ENCODE results near the gene MICALL1. TPM values are rescaled to one million over a fixed set of nuclear protein-coding genes. Genes with fewer than 3 reads are reported as not detected.

The MICALL1 gene
- total RNA-seq, 1 donor from 2014 or later, result 31.1 TPM

- no peak for DNase-seq (ENCODE audit: low spot score)
- Mint-ChIP-seq H3K4me1 (ENCODE audit: low read depth) (peaks cover 25% of the 10 kb centered on the region), H3K4me3 (no peak overlapping the region), H3K9me3 (no peaks in the 10 kb centered on the region), H3K27me3 (ENCODE audit: insufficient read depth) (no peaks in the 10 kb centered on the region), H3K27ac (peak overlapping the region; percentile 44), H3K36me3 (ENCODE audit: low read depth) (peaks cover 8% of the 10 kb centered on the region)
- intact Hi-C loops (cut with micrococcal nuclease), result loop anchor here (5.0 kb wide), 1 partner anchor 37 kb away; no protein-coding TSS in a partner anchor
Observed at GRCh38 chr22:37894939-37895670, 11.0 kb upstream of the MICALL1 start.

GRCh38 chr22:37896181-37896592 lies 9.9 kb upstream of the MICALL1 start:
- Mint-ChIP-seq H3K4me1 (ENCODE audit: low read depth) (peaks cover 25% of the 10 kb centered on the region), H3K27ac (peak overlapping the region; percentile 89), H3K27me3 (ENCODE audit: insufficient read depth) (no peaks in the 10 kb centered on the region), H3K4me3 (peak overlapping the region; percentile 30), H3K9me3 (no peaks in the 10 kb centered on the region), H3K36me3 (ENCODE audit: low read depth) (peaks cover 8% of the 10 kb centered on the region)
- intact Hi-C loops (cut with micrococcal nuclease), result loop anchor here (1.0 to 5.0 kb wide), 3 partner anchors 10 to 47 kb away; partner anchors contain the start of genes EIF3L and MICALL1
- peak; percentile 52 for DNase-seq (ENCODE audit: low spot score)

GRCh38 chr22:37896939-37897338 lies 9.2 kb upstream of the MICALL1 start:
- no peak for DNase-seq (ENCODE audit: low spot score)
- Mint-ChIP-seq H3K4me1 (ENCODE audit: low read depth) (peaks cover 25% of the 10 kb centered on the region), H3K27me3 (ENCODE audit: insufficient read depth) (no peaks in the 10 kb centered on the region), H3K36me3 (ENCODE audit: low read depth) (peaks cover 4% of the 10 kb centered on the region), H3K4me3 (no peak overlapping the region), H3K9me3 (no peaks in the 10 kb centered on the region), H3K27ac (peak overlapping the region; percentile 89)
- intact Hi-C loops (cut with micrococcal nuclease), result loop anchor here (1.0 to 5.0 kb wide), 3 partner anchors 9 to 48 kb away; partner anchors contain the start of genes EIF3L and MICALL1

GRCh38 chr22:37897807-37898206 lies 8.3 kb upstream of the MICALL1 start:
- Mint-ChIP-seq H3K4me1 (ENCODE audit: low read depth) (peaks cover 25% of the 10 kb centered on the region), H3K36me3 (ENCODE audit: low read depth) (peaks cover 2% of the 10 kb centered on the region), H3K4me3 (no peak overlapping the region), H3K9me3 (no peaks in the 10 kb centered on the region), H3K27me3 (ENCODE audit: insufficient read depth) (no peaks in the 10 kb centered on the region), H3K27ac (no peak overlapping the region)
- DNase-seq (ENCODE audit: low spot score), result no peak
- intact Hi-C loops (cut with micrococcal nuclease), result loop anchor here (5.0 kb wide), 1 partner anchor 34 kb away; no protein-coding TSS in a partner anchor

- intact Hi-C loops (cut with micrococcal nuclease), result loop anchor here (5.0 kb wide), 1 partner anchor 34 kb away; no protein-coding TSS in a partner anchor
- peaks cover 2% of the 10 kb centered on the region for H3K36me3 Mint-ChIP-seq (ENCODE audit: low read depth)
- peaks cover 25% of the 10 kb centered on the region for H3K4me1 Mint-ChIP-seq (ENCODE audit: low read depth)
- no peak overlapping the region for H3K4me3 Mint-ChIP-seq
- H3K27me3 Mint-ChIP-seq (ENCODE audit: insufficient read depth), result no peaks in the 10 kb centered on the region
- no peaks in the 10 kb centered on the region for H3K9me3 Mint-ChIP-seq
- DNase-seq (ENCODE audit: low spot score), result no peak
- H3K27ac Mint-ChIP-seq, result no peak overlapping the region
Observed at GRCh38 chr22:37898441-37899181, 7.5 kb upstream of the MICALL1 start.

GRCh38 chr22:37904572-37905533 lies 1.2 kb upstream of the MICALL1 start:
- Mint-ChIP-seq H3K36me3 (ENCODE audit: low read depth) (no peaks in the 10 kb centered on the region), H3K4me1 (ENCODE audit: low read depth) (peaks cover 26% of the 10 kb centered on the region), H3K27me3 (ENCODE audit: insufficient read depth) (peaks cover 4% of the 10 kb centered on the region), H3K9me3 (no peaks in the 10 kb centered on the region), H3K27ac (peak overlapping the region; percentile 89), H3K4me3 (peak overlapping the region; percentile 85)
- no peak for DNase-seq (ENCODE audit: low spot score)
- intact Hi-C loops (cut with micrococcal nuclease), result no loop called here

- H3K36me3 Mint-ChIP-seq (ENCODE audit: low read depth), result no peaks in the 10 kb centered on the region
- peaks cover 4% of the 10 kb centered on the region for H3K27me3 Mint-ChIP-seq (ENCODE audit: insufficient read depth)
- peak overlapping the region; percentile 81 for H3K4me3 Mint-ChIP-seq
- peaks cover 32% of the 10 kb centered on the region for H3K4me1 Mint-ChIP-seq (ENCODE audit: low read depth)
- H3K9me3 Mint-ChIP-seq, result no peaks in the 10 kb centered on the region
- intact Hi-C loops (cut with micrococcal nuclease), result loop anchor here (1.0 to 2.0 kb wide), 3 partner anchors 10 to 46 kb away; partner anchors contain the start of genes C22orf23 and POLR2F
- no peak overlapping the region for H3K27ac Mint-ChIP-seq
- peak; percentile 37 for DNase-seq (ENCODE audit: low spot score)
Observed at GRCh38 chr22:37906364-37907008, 389 bp downstream of the MICALL1 start.

GRCh38 chr22:37907036-37907954 lies 1.2 kb downstream of the MICALL1 start:
- Mint-ChIP-seq H3K4me3 (peak overlapping the region; percentile 81), H3K27ac (peak overlapping the region; percentile 85), H3K4me1 (ENCODE audit: low read depth) (peaks cover 36% of the 10 kb centered on the region), H3K9me3 (no peaks in the 10 kb centered on the region), H3K27me3 (ENCODE audit: insufficient read depth) (peaks cover 4% of the 10 kb centered on the region), H3K36me3 (ENCODE audit: low read depth) (no peaks in the 10 kb centered on the region)
- no peak for DNase-seq (ENCODE audit: low spot score)
- intact Hi-C loops (cut with micrococcal nuclease), result loop anchor here (2.0 kb wide), 1 partner anchor 46 kb away; the partner anchor contains the start of genes C22orf23 and POLR2F

GRCh38 chr22:37909766-37910165 lies 3.7 kb downstream of the MICALL1 start:
- DNase-seq (ENCODE audit: low spot score), result no peak
- H3K4me1 Mint-ChIP-seq (ENCODE audit: low read depth), result peaks cover 36% of the 10 kb centered on the region
- H3K36me3 Mint-ChIP-seq (ENCODE audit: low read depth), result peaks cover 3% of the 10 kb centered on the region
- peaks cover 4% of the 10 kb centered on the region for H3K27me3 Mint-ChIP-seq (ENCODE audit: insufficient read depth)
- no peaks in the 10 kb centered on the region for H3K9me3 Mint-ChIP-seq
- intact Hi-C loops (cut with micrococcal nuclease), result no loop called here
- no peak overlapping the region for H3K4me3 Mint-ChIP-seq
- H3K27ac Mint-ChIP-seq, result no peak overlapping the region

- Mint-ChIP-seq H3K4me3 (no peak overlapping the region), H3K36me3 (ENCODE audit: low read depth) (peaks cover 3% of the 10 kb centered on the region), H3K27ac (no peak overlapping the region), H3K9me3 (no peaks in the 10 kb centered on the region), H3K27me3 (ENCODE audit: insufficient read depth) (no peaks in the 10 kb centered on the region), H3K4me1 (ENCODE audit: low read depth) (peaks cover 26% of the 10 kb centered on the region)
- no peak for DNase-seq (ENCODE audit: low spot score)
- intact Hi-C loops (cut with micrococcal nuclease), result no loop called here
Observed at GRCh38 chr22:37910890-37911672, 5.0 kb downstream of the MICALL1 start.
